GM12878 (cell line): ENCODE data around the gene RPTN. TPM values are rescaled to one million over a fixed set of nuclear protein-coding genes. Genes with fewer than 3 reads are reported as not detected.

Source experiments
- ATAC-seq: fragments of 200-7000 bp; cut with Tn5 transposase; 3 replicates; pipeline ENCODE4 v1.9.1; 2020; ENCODE audit warnings: mild to moderate bottlenecking, moderate library complexity
- BruUV-seq: library from RNA; stranded (reverse); fragments of 400-500 nt; replicated peaks from 2 replicates; lab custom pipeline; 2021; lab: Mats Ljungman, UMichigan
- CTCF ChIA-PET: fragments of 300-600 bp; sonication (Branson Sonifier 250); formaldehyde crosslinking; extraction: SDS; loops from one replicate; lab custom pipeline; 2021; ENCODE audit warnings: inconsistent platforms; lab: Yijun Ruan, JAX
- POLR2A ChIA-PET: fragments of 350-600 bp; formaldehyde crosslinking; extraction: SDS; loops from one replicate; lab custom pipeline; 2021; ENCODE audit warnings: inconsistent platforms; lab: Charles Lee
- RAD21 ChIA-PET: fragments of 300-600 bp; sonication (Branson Sonifier 250); formaldehyde crosslinking; loops from one replicate; lab custom pipeline; 2023; ENCODE audit warnings: antibody characterized with exemption; ENCODE audit not compliant: unreplicated experiment; lab: Charles Lee
- SMC1A ChIA-PET: fragments of 300-600 bp; sonication (Branson Sonifier 250); formaldehyde crosslinking; loops from one replicate; lab custom pipeline; 2023; ENCODE audit not compliant: unreplicated experiment, uncharacterized antibody; lab: Charles Lee
- DNase-seq: peaks from one replicate; pipeline ENCODE4 v3.0.0-alpha.2; 2011; ENCODE audit warnings: low read depth, low spot score
- FAIRE-seq: peaks from 3 replicates; lab custom pipeline; 2011; peaks lifted over from hg19 to GRCh38; lab: Jason Lieb, UNC
- H2AFZ ChIP-seq: 2 replicates; pipeline ENCODE4 v1.6.0; 2011; ENCODE audit warnings: low read depth, low read length, control low read depth; ENCODE audit not compliant: control insufficient read depth
- H3K27ac ChIP-seq: 2 replicates; pipeline ENCODE4 v1.5.1; 2011; ENCODE audit warnings: control low read depth; ENCODE audit not compliant: control insufficient read depth, insufficient read depth
- H3K27me3 ChIP-seq, 2 experiments: replicated peaks in 1 of 2; 2 replicates each; pipeline versions ENCODE4 v1.6.0 to v1.6.1; 2011; ENCODE audit warnings: low read length in 1 of 2; ENCODE audit not compliant: control insufficient read depth in 2 of 2, insufficient read depth in 2 of 2
- H3K36me3 ChIP-seq, 2 experiments: 2 replicates each; pipeline ENCODE4 v1.5.1; 2011; ENCODE audit warnings: low read length in 1 of 2; ENCODE audit not compliant: control insufficient read depth in 2 of 2, insufficient read depth in 2 of 2
- H3K4me1 ChIP-seq: 2 replicates; pipeline ENCODE4 v1.6.1; 2011; ENCODE audit warnings: mild to moderate bottlenecking, low read length, moderate library complexity, mixed read lengths; ENCODE audit not compliant: control insufficient read depth, insufficient read depth
- H3K4me2 ChIP-seq: 2 replicates; pipeline ENCODE4 v1.6.0; 2011; ENCODE audit warnings: control low read depth; ENCODE audit not compliant: control insufficient read depth, insufficient read depth
- H3K4me3 ChIP-seq: fragments of 200-600 bp; sonication (generic); 2 replicates; pipeline ENCODE4 v1.5.1; 2016
- H3K79me2 ChIP-seq: 2 replicates; pipeline ENCODE4 v1.6.0; 2011; ENCODE audit warnings: low read length; ENCODE audit not compliant: control insufficient read depth, insufficient read depth
- H3K9ac ChIP-seq: 2 replicates; pipeline ENCODE4 v1.8.0; 2011; ENCODE audit warnings: low read length, control low read depth, mixed read lengths; ENCODE audit not compliant: control insufficient read depth, insufficient read depth
- H3K9me3 ChIP-seq: replicated peaks from 3 replicates; pipeline ENCODE4 v1.5.1; 2011; ENCODE audit warnings: mild to moderate bottlenecking, low read length; ENCODE audit not compliant: control insufficient read depth, insufficient read depth
- H4K20me1 ChIP-seq: 2 replicates; pipeline ENCODE4 v1.6.0; 2011; ENCODE audit not compliant: control insufficient read depth, insufficient read depth
- CBX5 ChIP-seq: sonication (generic); IDR thresholded peaks from 2 replicates; pipeline ENCODE4 v1.6.1; 2016; ENCODE audit warnings: low read depth, moderate library complexity, mild to moderate bottlenecking, inconsistent platforms
- CHD1 ChIP-seq: IDR thresholded peaks from 2 replicates; pipeline ENCODE4 v1.6.1; 2012; ENCODE audit warnings: low read depth, low read length, improper control_type of control experiment
- EED ChIP-seq: sonication (generic); IDR thresholded peaks from 2 replicates; pipeline ENCODE4 v1.6.1; 2016; ENCODE audit warnings: antibody characterized with exemption, low read depth
- HDAC6 ChIP-seq: fragments of 200-600 bp; sonication (generic); IDR thresholded peaks from one replicate; pipeline ENCODE4 v1.8.0; 2017; ENCODE audit warnings: antibody characterized with exemption; ENCODE audit not compliant: unreplicated experiment
- MTA3 ChIP-seq: IDR thresholded peaks from 2 replicates; pipeline ENCODE4 v1.6.1; 2012; ENCODE audit warnings: low read length, inconsistent platforms, borderline replicate concordance
- NFXL1 ChIP-seq: fragments of 450-650 bp; IDR thresholded peaks from 2 replicates; pipeline ENCODE4 v1.6.1; 2017; ENCODE audit warnings: antibody characterized with exemption, mild to moderate bottlenecking, borderline replicate concordance
- NFYA ChIP-seq: IDR thresholded peaks from 2 replicates; pipeline ENCODE4 v1.6.1; 2011; ENCODE audit warnings: low read depth, mild to moderate bottlenecking, low read length, improper control_type of control experiment, borderline replicate concordance
- NRF1 ChIP-seq: conservative IDR thresholded peaks from 2 replicates; pipeline ENCODE4 v1.6.1; 2011; ENCODE audit warnings: mild to moderate bottlenecking, low read depth, low read length, improper control_type of control experiment
- PAX8 ChIP-seq: fragments of 450-650 bp; IDR thresholded peaks from 2 replicates; pipeline ENCODE4 v1.6.1; 2017; ENCODE audit warnings: mild to moderate bottlenecking, moderate library complexity
- POLR2AphosphoS5 ChIP-seq: IDR thresholded peaks from 2 replicates; pipeline ENCODE4 v1.6.1; 2011; ENCODE audit warnings: mild to moderate bottlenecking, low read length, inconsistent platforms
- RAD21 ChIP-seq: IDR thresholded peaks from 2 replicates; pipeline ENCODE4 v1.6.1; 2011; ENCODE audit warnings: mild to moderate bottlenecking, low read depth, low read length, moderate library complexity; ENCODE audit not compliant: insufficient read depth
- REST ChIP-seq: IDR thresholded peaks from 2 replicates; pipeline ENCODE4 v1.6.1; 2012; ENCODE audit warnings: mild to moderate bottlenecking, low read depth, low read length
- WRNIP1 ChIP-seq: IDR thresholded peaks from 2 replicates; pipeline ENCODE4 v1.6.1; 2011; ENCODE audit warnings: low read depth, low read length, improper control_type of control experiment, borderline replicate concordance
- whole genome bisulfite sequencing: methylation state at CpG from one replicate; pipeline ENCODE4 v1.1.6; 2016; ENCODE audit warnings: low lambda C conversion rate; ENCODE audit not compliant: insufficient replicate concordance, insufficient coverage; ENCODE audit errors: missing lambda C conversion rate; 5-methylcytosine and 5-hydroxymethylcytosine counted together
- in situ Hi-C: fragments of 300-500 bp; cut with MboI; formaldehyde crosslinking; loops from 9 replicates; pipeline ENCODE4 v1.14.3; 2018; ENCODE audit warnings: mixed read lengths
- intact Hi-C: fragments of 100-400 bp; cut with micrococcal nuclease; formaldehyde crosslinking; loops from one replicate; pipeline ENCODE4 v1.14.2; 2022; ENCODE audit not compliant: unreplicated experiment
- polyA plus RNA-seq, 11 experiments: library from polyadenylated mRNA; depleted of rRNA in 4 of 11; unstranded in 6 of 11; stranded (reverse) in 5 of 11; fragments of >200 nt; fragmentation: Nextera tagmentation in 4 of 11; fragmentation: Illumina TruSeq in 1 of 11; extraction: Ambion mirVana in 4 of 11; extraction: Trizol in 1 of 11; gene quantifications; 1 replicate in 1 of 11; 2 replicates in 10 of 11; pipeline versions ENCODE4 v1.2.1 to v1.2.3, GENCODE V29; 2011 to 2016; ENCODE audit warnings: inconsistent platforms in 2 of 11, missing spikeins in 2 of 11, low read depth in 1 of 11
- total RNA-seq, 4 experiments: library from RNA; depleted of rRNA in 3 of 4; stranded (reverse); fragments of >200 nt in 3 of 4; fragmentation: Illumina TruSeq in 1 of 4; extraction: Trizol in 1 of 4; gene quantifications; 2 replicates each; pipeline versions ENCODE4 v1.2.1 to v1.2.3, GENCODE V29; 2013 to 2021
- TF ChIP-seq, protein P1 (sequence below): fragments of 450-650 bp; formaldehyde crosslinking; IDR thresholded peaks from 2 replicates; pipeline ENCODE4 v1.5.0; 2022; ENCODE audit warnings: mild to moderate bottlenecking, missing genetic modification characterization

The RPTN gene
- total and polyA plus RNA-seq, 10 of the 15 experiments (the other 5 are each of a cell fraction or from before 2014, with no cell fraction given) = not detected

- TF ChIP-seq, protein P1, sequence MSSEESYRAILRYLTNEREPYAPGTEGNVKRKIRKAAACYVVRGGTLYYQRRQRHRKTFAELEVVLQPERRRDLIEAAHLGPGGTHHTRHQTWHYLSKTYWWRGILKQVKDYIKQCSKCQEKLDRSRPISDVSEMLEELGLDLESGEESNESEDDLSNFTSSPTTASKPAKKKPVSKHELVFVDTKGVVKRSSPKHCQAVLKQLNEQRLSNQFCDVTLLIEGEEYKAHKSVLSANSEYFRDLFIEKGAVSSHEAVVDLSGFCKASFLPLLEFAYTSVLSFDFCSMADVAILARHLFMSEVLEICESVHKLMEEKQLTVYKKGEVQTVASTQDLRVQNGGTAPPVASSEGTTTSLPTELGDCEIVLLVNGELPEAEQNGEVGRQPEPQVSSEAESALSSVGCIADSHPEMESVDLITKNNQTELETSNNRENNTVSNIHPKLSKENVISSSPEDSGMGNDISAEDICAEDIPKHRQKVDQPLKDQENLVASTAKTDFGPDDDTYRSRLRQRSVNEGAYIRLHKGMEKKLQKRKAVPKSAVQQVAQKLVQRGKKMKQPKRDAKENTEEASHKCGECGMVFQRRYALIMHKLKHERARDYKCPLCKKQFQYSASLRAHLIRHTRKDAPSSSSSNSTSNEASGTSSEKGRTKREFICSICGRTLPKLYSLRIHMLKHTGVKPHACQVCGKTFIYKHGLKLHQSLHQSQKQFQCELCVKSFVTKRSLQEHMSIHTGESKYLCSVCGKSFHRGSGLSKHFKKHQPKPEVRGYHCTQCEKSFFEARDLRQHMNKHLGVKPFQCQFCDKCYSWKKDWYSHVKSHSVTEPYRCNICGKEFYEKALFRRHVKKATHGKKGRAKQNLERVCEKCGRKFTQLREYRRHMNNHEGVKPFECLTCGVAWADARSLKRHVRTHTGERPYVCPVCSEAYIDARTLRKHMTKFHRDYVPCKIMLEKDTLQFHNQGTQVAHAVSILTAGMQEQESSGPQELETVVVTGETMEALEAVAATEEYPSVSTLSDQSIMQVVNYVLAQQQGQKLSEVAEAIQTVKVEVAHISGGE (CRISPR knock-in tag) = no peak
- TF ChIP-seq REST (no peak), NFYA (no peak), MTA3 (no peak)
- TF ChIP-seq, all 136 proteins: peak for 0
Measured at GRCh38 chr1:152148981-152149380, 10.0 kb downstream of the RPTN start (continued).

GRCh38 chr1:152148051-152148450 lies 11.0 kb downstream of the RPTN start:
- ChIA-PET SMC1A (no interaction called here), POLR2A (no interaction called here), CTCF (no interaction called here), RAD21 (no interaction called here)
- H3K4me1 ChIP-seq = peaks cover 4% of the 10 kb centered on the region; the same call in 1 of the 2 replicates
- 0% methylated on average over 3 of the region's 3 CpGs for WGBS
- FAIRE-seq (no peak), DNase-seq (no peak), ATAC-seq (no peak)
- no peaks in the 10 kb centered on the region for H3K36me3 ChIP-seq
- no peaks in the 10 kb centered on the region for H3K79me2 ChIP-seq
- H3K4me3 ChIP-seq = no peak overlapping the region
- no peaks in the 10 kb centered on the region for H3K27me3 ChIP-seq
- no TSS peak for BruUV-seq
- intact Hi-C loops (no loop called here), in situ Hi-C loops (no loop called here)
- H3K9me3 ChIP-seq = peaks cover 6% of the 10 kb centered on the region; the same call in 2 of the 3 replicates
- H3K27ac ChIP-seq = no peak overlapping the region
- H2AFZ ChIP-seq = no peak overlapping the region
- no peak overlapping the region for H3K4me2 ChIP-seq
- H3K9ac ChIP-seq = no peak overlapping the region
- H4K20me1 ChIP-seq = no peaks in the 10 kb centered on the region
- TF ChIP-seq PAX8 (no peak), WRNIP1 (no peak), RAD21 (no peak), NRF1 (no peak), CHD1 (no peak), CBX5 (no peak), HDAC6 (no peak), EED (no peak), NFXL1 (no peak), POLR2AphosphoS5 (no peak)
